ENCODE results near the gene UTP4.
A peak's percentile ranks its signal among the peaks of the same experiment; 100 is the strongest.

Gene UTP4

GRCh38 chr16:69179328-69180010 lies 47.0 kb downstream of the UTP4 start:
- Histone ChIP-seq H3K4me3 (ENCODE audit: low read depth, low read length) (peak overlapping the region; percentile 32), H2AFZ (peak overlapping the region; percentile 47), H3K9ac (no peak overlapping the region), H3K4me1 (peaks cover 22% of the 10 kb centered on the region), H3K27me3 (ENCODE audit: control insufficient read depth, insufficient read depth, low read length) (no peaks in the 10 kb centered on the region), H3K4me2 (ENCODE audit: low read length) (peak overlapping the region; percentile 44), H3K36me3 (ENCODE audit: control insufficient read depth, insufficient read depth, low read length) (no peaks in the 10 kb centered on the region), H3K9me3 (ENCODE audit: control insufficient read depth, low read length) (no peaks in the 10 kb centered on the region), H3K27ac (peak overlapping the region; percentile 89), H3K79me2 (no peaks in the 10 kb centered on the region)
- TF ChIP-seq CTCF (IDR thresholded peaks at IDR 0.05): no peak

- Histone ChIP-seq H3K4me2 (ENCODE audit: low read length) (peak overlapping the region; percentile 44), H3K79me2 (no peaks in the 10 kb centered on the region), H3K4me3 (ENCODE audit: low read depth, low read length) (peak overlapping the region; percentile 32), H3K4me1 (peaks cover 22% of the 10 kb centered on the region), H3K9me3 (ENCODE audit: control insufficient read depth, low read length) (no peaks in the 10 kb centered on the region), H3K36me3 (ENCODE audit: control insufficient read depth, insufficient read depth, low read length) (no peaks in the 10 kb centered on the region), H3K9ac (no peak overlapping the region), H2AFZ (peak overlapping the region; percentile 47), H3K27ac (peak overlapping the region; percentile 89), H3K27me3 (ENCODE audit: control insufficient read depth, insufficient read depth, low read length) (no peaks in the 10 kb centered on the region)
- no peak for TF ChIP-seq CTCF (IDR thresholded peaks at IDR 0.05)
These were observed 47.5 kb downstream of the UTP4 start for GRCh38 chr16:69180011-69180338.

- Histone ChIP-seq H3K4me2 (ENCODE audit: low read length) (peak overlapping the region; percentile 64), H3K4me3 (ENCODE audit: low read depth, low read length) (peak overlapping the region; percentile 1), H3K9ac (no peak overlapping the region), H3K4me1 (peaks cover 25% of the 10 kb centered on the region), H2AFZ (peak overlapping the region; percentile 74), H3K36me3 (ENCODE audit: control insufficient read depth, insufficient read depth, low read length) (no peaks in the 10 kb centered on the region), H3K27ac (peak overlapping the region; percentile 89), H3K27me3 (ENCODE audit: control insufficient read depth, insufficient read depth, low read length) (no peaks in the 10 kb centered on the region), H3K9me3 (ENCODE audit: control insufficient read depth, low read length) (no peaks in the 10 kb centered on the region), H3K79me2 (no peaks in the 10 kb centered on the region)
- TF ChIP-seq CTCF (IDR thresholded peaks at IDR 0.05): no peak
These were observed 50.4 kb downstream of the UTP4 start for GRCh38 chr16:69182730-69183416.

GRCh38 chr16:69186642-69187445 lies 54.4 kb downstream of the UTP4 start, which contains the start of gene SNTB2:
Gene SNTB2, plus strand, starts transcription at chr16:69187164. Its CDS starts 3 bp downstream, at chr16:69187167.
- Histone ChIP-seq H3K27me3 (ENCODE audit: control insufficient read depth, insufficient read depth, low read length) (no peaks in the 10 kb centered on the region), H3K9me3 (ENCODE audit: control insufficient read depth, low read length) (no peaks in the 10 kb centered on the region), H3K4me3 (ENCODE audit: low read depth, low read length) (peak within 1 kb of the TSS; percentile 73), H3K27ac (peak within 1 kb of the TSS; percentile 93), H3K4me2 (ENCODE audit: low read length) (peak within 1 kb of the TSS; percentile 81), H2AFZ (peak within 1 kb of the TSS; percentile 88), H3K36me3 (ENCODE audit: control insufficient read depth, insufficient read depth, low read length) (no peaks in the 10 kb centered on the region), H3K4me1 (peaks cover 26% of the 10 kb centered on the region), H3K79me2 (peaks cover 15% of the 10 kb centered on the region), H3K9ac (peak within 1 kb of the TSS; percentile 72)
- no peak for TF ChIP-seq CTCF (IDR thresholded peaks at IDR 0.05)
